ENCODE results near the gene FSD2. TPM values are rescaled to one million over a fixed set of nuclear protein-coding genes. Genes with fewer than 3 reads are reported as not detected.
A peak's percentile ranks its signal among the peaks of the same experiment; 100 is the strongest.

Gene FSD2
- total and polyA plus RNA-seq, 4 experiments from 2014 or later = 0.08 to 0.11 TPM; not detected in 2

DNA sequence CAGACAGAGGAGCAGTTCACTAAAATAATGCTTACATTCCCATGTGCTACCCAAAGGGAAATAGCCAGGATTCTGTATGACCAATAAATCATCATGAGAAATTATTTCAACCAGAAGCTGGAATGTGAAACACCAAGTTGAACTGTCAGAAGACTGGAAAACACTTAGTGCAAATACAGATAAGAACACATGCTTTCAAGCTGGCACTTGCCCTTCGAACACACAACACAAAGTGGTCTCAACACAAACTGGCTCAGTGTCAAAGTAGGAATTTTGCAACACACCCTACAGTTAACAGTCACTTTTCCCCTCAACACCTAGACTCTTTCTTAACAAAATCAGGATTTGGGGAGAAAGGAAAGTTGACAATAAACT, 1.3 kb downstream of the FSD2 start:
- intact Hi-C loops (cut with micrococcal nuclease) = no loop called here
- ChIA-PET POLR2A (ENCODE audit: partially characterized antibody) (interaction anchor here (1.1 kb wide), 1 partner anchor 181 kb away, joined by 3 read pairs; the partner anchor contains the start of gene RAMAC), CTCF (ENCODE audit: partially characterized antibody) (no interaction called here)
- no peaks in the 10 kb centered on the region for H3K36me3 Mint-ChIP-seq
- H3K27me3 Mint-ChIP-seq = peaks cover 9 to 19% of the 10 kb centered on the region in 2 donors
- H3K9me3 Mint-ChIP-seq = peaks cover 0 to 2% (median 0%) of the 10 kb centered on the region in 8 donors
- DNase-seq = no peak
- no peak overlapping the region for H3K27ac Mint-ChIP-seq
- no peak overlapping the region for H3K4me3 Mint-ChIP-seq
- Histone ChIP-seq H3K36me3 (ENCODE audit: insufficient read depth, low read length) (no peaks in the 10 kb centered on the region), H3K9me3 (ENCODE audit: control insufficient read depth in 1 of 2, low read length in 2 of 2) (no peaks in the 10 kb centered on the region), H3K27ac (ENCODE audit: low read depth, low read length) (no peak overlapping the region), H3K4me3 (ENCODE audit: low read length in 2 of 2) (no peak overlapping the region), H3K4me1 (ENCODE audit: insufficient read depth, low read length) (peaks cover 8% of the 10 kb centered on the region), H3K27me3 (ENCODE audit: insufficient read depth, low read length) (peaks cover 7% of the 10 kb centered on the region)
- peaks cover 4 to 12% (median 6%) of the 10 kb centered on the region in 4 donors for H3K4me1 Mint-ChIP-seq

DNA sequence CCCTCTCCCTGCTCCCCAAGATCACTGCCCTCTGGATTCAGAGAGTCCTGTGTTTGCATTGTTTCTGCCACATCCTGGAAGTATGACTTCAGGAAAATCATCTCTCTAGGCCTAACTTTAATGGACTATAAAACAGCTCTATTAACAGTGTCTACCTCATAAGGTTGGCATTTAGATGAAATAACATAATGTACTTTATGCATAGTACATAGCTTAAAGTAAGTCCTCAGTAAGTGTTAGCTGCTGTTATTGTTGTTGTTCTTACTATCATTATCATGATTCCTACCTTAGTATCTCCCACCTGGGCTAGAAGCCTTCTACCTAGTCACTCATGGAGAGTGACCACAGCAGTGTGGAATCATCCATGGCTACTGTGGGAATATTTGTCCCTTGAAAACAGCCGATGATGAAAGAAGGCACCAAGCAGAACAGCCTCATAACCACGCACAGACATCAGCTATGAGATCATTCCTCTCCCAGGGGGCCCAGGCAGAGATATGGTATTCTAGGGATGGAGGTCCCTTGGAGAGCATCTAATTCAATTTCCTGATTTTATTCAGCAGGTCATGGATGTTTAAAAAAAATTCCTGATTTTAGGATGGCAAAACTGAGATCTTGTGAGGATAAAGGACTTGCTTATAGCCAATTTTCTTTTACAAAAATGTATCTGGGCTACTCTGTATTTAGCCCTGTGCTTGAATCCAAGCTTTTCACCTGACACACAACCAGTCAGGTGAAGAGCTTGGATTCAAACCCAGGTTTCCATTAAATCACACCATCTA, 1.9 kb downstream of the FSD2 start:
- H3K27me3 Mint-ChIP-seq = peaks cover 14 to 24% of the 10 kb centered on the region in 2 donors
- peaks cover 0 to 3% of the 10 kb centered on the region in 2 donors for H3K36me3 Mint-ChIP-seq
- Histone ChIP-seq H3K4me3 (ENCODE audit: low read length in 2 of 2) (no peak overlapping the region), H3K27ac (ENCODE audit: low read depth, low read length) (no peak overlapping the region), H3K4me1 (ENCODE audit: insufficient read depth, low read length) (peaks cover 5% of the 10 kb centered on the region), H3K27me3 (ENCODE audit: insufficient read depth, low read length) (peaks cover 7% of the 10 kb centered on the region), H3K36me3 (ENCODE audit: insufficient read depth, low read length) (no peaks in the 10 kb centered on the region), H3K9me3 (ENCODE audit: control insufficient read depth in 1 of 2, low read length in 2 of 2) (no peaks in the 10 kb centered on the region)
- H3K9me3 Mint-ChIP-seq = peaks cover 0 to 2% (median 0%) of the 10 kb centered on the region in 8 donors
- H3K4me3 Mint-ChIP-seq = no peak overlapping the region
- POLR2A ChIA-PET (ENCODE audit: partially characterized antibody) = interaction anchor here (1.1 kb wide), 1 partner anchor 182 kb away, joined by 3 read pairs; the partner anchor contains the start of gene RAMAC
- DNase-seq = no peak
- CTCF ChIA-PET (ENCODE audit: partially characterized antibody) = interaction anchor here (0.9 kb wide), 1 partner anchor 9 kb away, joined by 3 read pairs; no protein-coding TSS in a partner anchor
- peaks cover 2 to 8% (median 2%) of the 10 kb centered on the region in 4 donors for H3K4me1 Mint-ChIP-seq
- intact Hi-C loops (cut with micrococcal nuclease) = no loop called here
- H3K27ac Mint-ChIP-seq = no peak overlapping the region

DNA sequence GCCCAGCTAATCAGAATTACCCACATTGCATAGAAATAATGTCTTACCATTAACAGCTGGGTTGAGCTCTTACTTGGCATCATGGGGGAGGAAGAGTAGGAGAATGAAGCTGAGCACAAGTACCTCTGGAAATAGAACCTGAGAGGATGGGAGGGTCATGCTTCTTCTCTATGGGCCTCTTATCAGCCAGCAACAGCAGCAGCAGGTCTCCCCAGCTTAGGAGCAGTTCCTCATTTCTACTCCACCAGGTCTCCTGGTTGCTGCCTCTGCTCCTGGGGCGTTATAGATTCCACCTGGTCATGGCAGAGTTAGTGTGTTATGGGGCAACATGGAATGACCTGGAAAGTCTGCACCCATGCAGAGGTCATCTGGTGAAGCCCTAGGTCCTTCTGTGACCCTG, 3.4 kb downstream of the FSD2 start:
- POLR2A ChIA-PET (ENCODE audit: partially characterized antibody) = no interaction called here
- no peak overlapping the region for H3K4me3 Mint-ChIP-seq
- H3K27ac Mint-ChIP-seq = no peak overlapping the region

DNA sequence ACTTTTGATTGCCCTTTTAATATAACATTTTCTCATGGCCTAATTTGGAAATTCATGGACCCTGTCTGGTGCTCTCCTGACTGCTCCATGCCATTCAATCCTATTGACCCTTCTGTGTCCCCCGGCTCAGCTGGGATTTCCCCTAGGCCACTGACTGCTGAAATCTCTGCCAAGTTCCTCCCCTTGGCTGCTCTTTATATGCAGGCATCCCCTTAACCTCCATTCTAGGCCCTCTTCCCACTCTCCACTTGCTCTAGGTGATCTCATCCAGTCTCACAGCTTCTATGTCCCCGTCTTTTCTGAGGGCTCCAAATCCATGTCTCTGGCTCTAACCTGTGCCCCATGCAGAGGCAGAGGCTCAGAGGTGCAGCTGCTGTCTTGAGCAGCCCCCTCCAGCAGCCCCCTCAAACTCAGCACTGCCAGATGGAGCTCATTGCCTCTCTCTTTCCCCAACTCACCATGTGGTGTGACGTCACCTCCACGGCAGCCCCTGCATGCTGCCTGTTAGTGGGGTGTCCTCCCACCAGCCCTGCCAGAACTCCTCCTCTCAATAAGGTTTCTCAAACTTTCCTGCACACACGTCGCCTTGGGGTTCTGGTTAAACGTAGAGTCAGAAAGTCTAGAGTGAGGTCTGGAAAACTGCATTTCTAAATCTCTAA, 6.6 kb downstream of the FSD2 start:
- Histone ChIP-seq H3K9me3 (ENCODE audit: control insufficient read depth in 1 of 2, low read length in 2 of 2) (no peaks in the 10 kb centered on the region), H3K27me3 (ENCODE audit: insufficient read depth, low read length) (peaks cover 7% of the 10 kb centered on the region), H3K4me3 (ENCODE audit: low read length in 2 of 2) (no peak overlapping the region), H3K27ac (ENCODE audit: low read depth, low read length) (no peak overlapping the region), H3K36me3 (ENCODE audit: insufficient read depth, low read length) (no peaks in the 10 kb centered on the region), H3K4me1 (ENCODE audit: insufficient read depth, low read length) (no peaks in the 10 kb centered on the region)
- Mint-ChIP-seq H3K27me3 (peaks cover 14 to 26% of the 10 kb centered on the region in 2 donors), H3K4me3 (no peak overlapping the region), H3K36me3 (peaks cover 0 to 3% of the 10 kb centered on the region in 2 donors), H3K27ac (peak overlapping the region in 1 of 7 donors; percentile 49), H3K9me3 (peaks cover 0 to 3% (median 1%) of the 10 kb centered on the region in 8 donors), H3K4me1 (no peaks in the 10 kb centered on the region)
- DNase-seq = no peak
- ChIA-PET POLR2A (ENCODE audit: partially characterized antibody) (no interaction called here), CTCF (ENCODE audit: partially characterized antibody) (no interaction called here)
- intact Hi-C loops (cut with micrococcal nuclease) = no loop called here

More for the DNA sequence above, 3.4 kb downstream of the FSD2 start:
- H3K27ac ChIP-seq (ENCODE audit: low read depth, low read length) = no peak overlapping the region
- H3K9me3 ChIP-seq (ENCODE audit: control insufficient read depth in 1 of 2, low read length in 2 of 2) = no peaks in the 10 kb centered on the region
- H3K27me3 ChIP-seq (ENCODE audit: insufficient read depth, low read length) = peaks cover 7% of the 10 kb centered on the region
- H3K4me1 ChIP-seq (ENCODE audit: insufficient read depth, low read length) = no peaks in the 10 kb centered on the region
- Mint-ChIP-seq H3K27me3 (peaks cover 14 to 26% of the 10 kb centered on the region in 2 donors), H3K36me3 (peaks cover 0 to 3% of the 10 kb centered on the region in 2 donors), H3K4me1 (no peaks in the 10 kb centered on the region), H3K9me3 (peaks cover 0 to 2% (median 0%) of the 10 kb centered on the region in 8 donors)
- no peaks in the 10 kb centered on the region for H3K36me3 ChIP-seq (ENCODE audit: insufficient read depth, low read length)
- intact Hi-C loops (cut with micrococcal nuclease) = no loop called here
- CTCF ChIA-PET (ENCODE audit: partially characterized antibody) = no interaction called here
- no peak overlapping the region for H3K4me3 ChIP-seq (ENCODE audit: low read length in 2 of 2)
- DNase-seq = no peak

DNA sequence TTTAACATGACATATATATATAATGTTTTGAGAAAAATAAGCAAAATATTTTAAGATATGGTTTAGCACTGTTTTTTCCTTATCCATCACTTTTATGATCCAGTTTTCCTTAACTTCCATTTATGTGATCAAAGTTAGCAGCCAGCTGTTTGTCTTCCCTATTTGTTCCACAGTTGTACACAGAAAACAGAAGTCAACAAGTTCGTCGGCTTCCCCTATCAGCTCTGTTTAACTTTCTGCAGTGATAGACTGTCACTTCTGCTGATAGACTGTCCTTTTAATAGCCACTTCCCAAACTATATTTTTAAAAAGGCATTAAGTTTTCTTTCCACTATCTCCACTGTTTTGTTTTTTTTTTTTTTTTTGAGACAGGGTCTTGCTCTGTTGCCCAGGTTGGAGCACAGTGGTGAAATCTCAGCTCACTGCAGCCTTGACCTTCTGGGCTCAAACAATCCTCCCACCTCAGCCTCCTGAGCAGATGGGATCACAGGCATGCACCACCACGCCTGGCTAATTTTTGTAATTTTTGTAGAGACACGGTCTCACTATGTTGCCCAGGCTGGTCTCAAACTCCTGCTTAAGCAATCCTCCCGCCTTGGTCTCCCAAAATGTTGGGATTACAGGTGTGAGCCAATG, 7.2 kb downstream of the FSD2 start:
- no peak overlapping the region for H3K4me3 ChIP-seq (ENCODE audit: low read length in 2 of 2)
- peaks cover 0 to 9% (median 6%) of the 10 kb centered on the region in 8 donors for H3K9me3 Mint-ChIP-seq
- CTCF ChIA-PET (ENCODE audit: partially characterized antibody) = no interaction called here
- intact Hi-C loops (cut with micrococcal nuclease) = no loop called here
- POLR2A ChIA-PET (ENCODE audit: partially characterized antibody) = no interaction called here
- H3K27me3 ChIP-seq (ENCODE audit: insufficient read depth, low read length) = peaks cover 7% of the 10 kb centered on the region
- no peaks in the 10 kb centered on the region for H3K4me1 Mint-ChIP-seq
- DNase-seq = no peak
- peaks cover 16 to 24% of the 10 kb centered on the region in 2 donors for H3K27me3 Mint-ChIP-seq
- no peaks in the 10 kb centered on the region for H3K36me3 ChIP-seq (ENCODE audit: insufficient read depth, low read length)
- peaks cover 3 to 9% of the 10 kb centered on the region in 2 donors for H3K36me3 Mint-ChIP-seq
- H3K4me3 Mint-ChIP-seq = no peak overlapping the region
- H3K27ac Mint-ChIP-seq = no peak overlapping the region
- H3K9me3 ChIP-seq (ENCODE audit: control insufficient read depth in 1 of 2, low read length in 2 of 2) = no peaks in the 10 kb centered on the region
- no peak overlapping the region for H3K27ac ChIP-seq (ENCODE audit: low read depth, low read length)
- H3K4me1 ChIP-seq (ENCODE audit: insufficient read depth, low read length) = no peaks in the 10 kb centered on the region

DNA sequence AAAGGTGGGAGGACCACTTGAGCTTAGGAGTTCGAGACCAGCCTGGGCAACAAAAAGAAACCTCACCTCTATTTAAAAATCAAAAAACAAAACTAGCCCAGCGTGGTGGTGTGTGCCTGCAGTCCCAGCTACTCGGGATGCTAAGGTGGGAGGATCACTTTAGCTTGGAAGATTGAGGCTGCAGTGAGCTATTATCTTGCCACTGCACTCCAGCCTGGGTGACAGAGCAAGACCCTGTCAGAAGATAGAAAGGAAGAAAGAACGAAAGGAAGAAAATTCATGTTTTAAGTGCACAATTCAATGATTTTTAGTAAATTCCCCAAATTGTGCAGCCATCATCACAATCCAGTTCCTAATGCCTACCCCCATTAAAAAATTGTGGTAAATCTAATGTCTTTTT, 7.8 kb downstream of the FSD2 start:
- H3K27me3 ChIP-seq (ENCODE audit: insufficient read depth, low read length) = peaks cover 7% of the 10 kb centered on the region
- no peak overlapping the region for H3K4me3 Mint-ChIP-seq
- DNase-seq = no peak
- H3K27ac Mint-ChIP-seq = no peak overlapping the region
- no peak overlapping the region for H3K4me3 ChIP-seq (ENCODE audit: low read length in 2 of 2)
- H3K27me3 Mint-ChIP-seq = peaks cover 16 to 24% of the 10 kb centered on the region in 2 donors
- CTCF ChIA-PET (ENCODE audit: partially characterized antibody) = no interaction called here
- H3K9me3 Mint-ChIP-seq = peaks cover 0 to 12% (median 8%) of the 10 kb centered on the region in 8 donors
- no peak overlapping the region for H3K27ac ChIP-seq (ENCODE audit: low read depth, low read length)
- intact Hi-C loops (cut with micrococcal nuclease) = no loop called here
- H3K36me3 Mint-ChIP-seq = peaks cover 3 to 9% of the 10 kb centered on the region in 2 donors
- POLR2A ChIA-PET (ENCODE audit: partially characterized antibody) = no interaction called here
- no peaks in the 10 kb centered on the region for H3K4me1 ChIP-seq (ENCODE audit: insufficient read depth, low read length)
- H3K9me3 ChIP-seq (ENCODE audit: control insufficient read depth in 1 of 2, low read length in 2 of 2) = no peaks in the 10 kb centered on the region
- no peaks in the 10 kb centered on the region for H3K4me1 Mint-ChIP-seq
- no peaks in the 10 kb centered on the region for H3K36me3 ChIP-seq (ENCODE audit: insufficient read depth, low read length)

DNA sequence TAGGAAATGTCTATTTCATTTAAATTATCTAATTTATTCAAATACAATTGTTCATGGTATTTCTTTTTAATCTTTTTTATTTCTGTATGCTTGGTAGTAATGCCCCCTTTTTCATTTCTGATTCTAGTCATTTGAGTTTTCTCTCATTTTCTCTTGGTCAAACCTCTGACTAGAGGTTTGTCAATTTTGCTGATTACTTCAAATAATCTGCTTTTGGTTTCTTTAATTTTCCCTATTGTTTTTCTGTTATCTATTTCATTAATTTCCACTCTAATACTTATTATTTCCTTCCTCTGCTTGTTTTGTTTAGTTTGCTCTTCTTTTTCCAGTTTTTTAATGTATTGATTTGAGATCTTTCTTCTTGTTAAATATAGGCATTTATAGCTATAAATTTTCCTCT, 12.1 kb downstream of the FSD2 start:
- H3K4me3 Mint-ChIP-seq = no peak overlapping the region
- no peaks in the 10 kb centered on the region for H3K36me3 ChIP-seq (ENCODE audit: insufficient read depth, low read length)
- H3K9me3 ChIP-seq (ENCODE audit: control insufficient read depth in 1 of 2, low read length in 2 of 2) = no peaks in the 10 kb centered on the region
- H3K4me3 ChIP-seq (ENCODE audit: low read length in 2 of 2) = no peak overlapping the region
- H3K9me3 Mint-ChIP-seq = peaks cover 0 to 12% (median 8%) of the 10 kb centered on the region in 8 donors
- H3K4me1 ChIP-seq (ENCODE audit: insufficient read depth, low read length) = no peaks in the 10 kb centered on the region
- POLR2A ChIA-PET (ENCODE audit: partially characterized antibody) = no interaction called here
- H3K27ac Mint-ChIP-seq = no peak overlapping the region
- peaks cover 3 to 6% of the 10 kb centered on the region in 2 donors for H3K36me3 Mint-ChIP-seq
- H3K4me1 Mint-ChIP-seq = no peaks in the 10 kb centered on the region
- no peak for DNase-seq
- CTCF ChIA-PET (ENCODE audit: partially characterized antibody) = no interaction called here
- peaks cover 1 to 2% of the 10 kb centered on the region in 2 donors for H3K27me3 Mint-ChIP-seq
- H3K27ac ChIP-seq (ENCODE audit: low read depth, low read length) = no peak overlapping the region
- intact Hi-C loops (cut with micrococcal nuclease) = no loop called here
- H3K27me3 ChIP-seq (ENCODE audit: insufficient read depth, low read length) = no peaks in the 10 kb centered on the region
